Right lobe of liver (tissue), 6 donors: ENCODE measurements around the gene ARF1. TPM values are rescaled to one million over a fixed set of nuclear protein-coding genes. Genes with fewer than 3 reads are reported as not detected.

Experiments
- ATAC-seq, 4 donors: fragments of 200-7000 bp; cut with Tn5 transposase; one replicate each; pipeline ENCODE4 v1.9.1; 2020; ENCODE audit warnings: mild to moderate bottlenecking in 4 of 4, moderate library complexity in 4 of 4
- DNase-seq, 3 donors: peaks; one replicate each; pipeline ENCODE4 v3.0.0-alpha.2; 2020
- H3K27ac ChIP-seq, 3 donors: fragments of 200-600 bp; one replicate each; pipeline ENCODE4 v1.8.0; 2022
- H3K27me3 ChIP-seq, 2 donors: fragments of 200-600 bp; one replicate each; pipeline ENCODE4 v1.8.0; 2022
- H3K36me3 ChIP-seq, 4 donors: fragments of 200-600 bp; sonication (generic) in 1 of 4; one replicate each; pipeline versions ENCODE4 v1.5.1 to v1.8.0; 2017 to 2022; ENCODE audit warnings: control low read depth in 1 of 4
- H3K4me1 ChIP-seq, 4 donors: fragments of 200-600 bp; sonication (generic) in 1 of 4; one replicate each; pipeline versions ENCODE4 v1.5.1 to v1.8.0; 2017 to 2022; ENCODE audit warnings: control low read depth in 1 of 4
- H3K4me3 ChIP-seq, 3 donors: fragments of 200-600 bp; one replicate each; pipeline ENCODE4 v1.8.0; 2022
- H3K9me3 ChIP-seq, 4 donors: fragments of 200-600 bp; sonication (generic) in 1 of 4; one replicate each; pipeline versions ENCODE4 v1.5.1 to v1.8.0; 2017 to 2022; ENCODE audit warnings: control low read depth in 1 of 4
- POLR2A ChIP-seq: fragments of 450-650 bp; IDR thresholded peaks from one replicate; pipeline ENCODE4 v1.6.1; 2017; ENCODE audit warnings: antibody characterized with exemption, mild to moderate bottlenecking
- WGBS: methylation state at CpG from one replicate; pipeline ENCODE4 v1.1.6; 2018; ENCODE audit warnings: low coverage, low lambda C conversion rate; ENCODE audit not compliant: insufficient coverage; ENCODE audit errors: missing lambda C conversion rate; 5-methylcytosine and 5-hydroxymethylcytosine counted together
- intact Hi-C, 2 donors: fragments of 100-400 bp; cut with DNase I; formaldehyde crosslinking; loops; one replicate each; pipeline versions ENCODE4 v1.11.2 to v1.14.1; 2022
- total RNA-seq, 6 experiments: library from RNA; depleted of rRNA in 2 of 6; stranded (reverse); fragments of >200 nt in 2 of 6; fragmentation: NEBNext Ultra II Directional in 3 of 6; extraction: Animal tissue kit (Norgen Biotek cat#: 25700) in 3 of 6; gene quantifications; one replicate each; pipeline versions ENCODE4 v1.1.0 to v1.2.4, GENCODE V29; 2016 to 2023
- TF ChIP-seq, protein P1 (sequence below), 4 donors: fragments of 200-600 bp in 3 of 4; fragments of 450-650 bp in 1 of 4; IDR thresholded peaks; one replicate each; pipeline versions ENCODE4 v1.5.1 to v1.8.0; 2016 to 2022; ENCODE audit warnings: antibody characterized with exemption in 4 of 4, mild to moderate bottlenecking in 2 of 4
- donor health status: DM: no; HTN: yes; CAD: no.
- donor health status: DM: no; HTN: no; CAD: no.
- donor health status: DM: no; HTN: no; CAD: no.
- donor health status: DM: no; HTN: yes; CAD: no.
- donor health status: DM: no; HTN: yes; CAD: no.

The ARF1 gene
- total RNA-seq, 6 experiments from 2014 or later = 143 to 261 (median 193) TPM

DNA sequence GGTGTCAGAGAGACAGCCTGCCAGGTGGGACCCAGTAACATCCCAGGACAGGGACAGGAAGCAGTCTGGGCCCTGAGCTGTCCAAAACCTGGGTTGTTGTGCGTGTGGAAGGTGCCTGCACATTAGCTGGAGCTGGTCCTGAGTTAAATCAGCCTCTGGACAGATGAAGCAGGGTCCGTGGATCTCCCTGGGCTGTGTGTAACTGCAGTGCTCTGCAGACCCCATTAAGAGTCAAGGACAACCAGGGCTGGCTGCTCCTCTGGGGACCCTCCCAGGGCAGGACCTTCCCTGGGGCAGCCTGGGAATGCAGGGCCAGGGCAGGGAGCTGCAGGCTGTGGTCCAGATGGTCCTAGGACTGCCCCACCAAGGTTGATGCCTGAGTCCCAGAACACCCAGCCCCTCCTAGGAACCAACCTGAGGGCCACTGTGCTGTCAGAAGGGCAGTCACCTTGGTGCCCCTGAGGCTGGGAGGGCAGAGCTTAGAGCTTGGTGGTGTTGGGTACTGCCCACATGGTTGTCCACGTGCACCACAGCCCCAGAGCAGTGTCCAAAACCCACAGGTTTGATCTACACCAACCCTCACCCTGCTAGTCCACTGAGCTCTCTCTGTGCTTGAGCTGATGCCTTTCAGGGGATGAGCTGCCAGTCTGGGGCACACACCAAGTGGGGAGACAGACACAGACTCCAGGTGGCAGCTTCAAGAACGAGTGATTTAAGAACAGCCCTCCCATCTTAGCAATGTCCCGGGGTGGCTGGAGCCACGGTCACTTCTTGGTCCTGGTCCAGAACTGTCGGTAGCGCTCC lies 23.7 kb downstream of the ARF1 start:
- intact Hi-C loops = no loop called here
- H3K27me3 ChIP-seq = no peaks in the 10 kb centered on the region
- ATAC-seq (no peak), DNase-seq (no peak)
- H3K4me1 ChIP-seq = peaks cover 0 to 35% (median 4%) of the 10 kb centered on the region in 4 donors
- 100% methylated on average over 4 of the region's 8 CpGs for WGBS
- H3K27ac ChIP-seq = no peak overlapping the region
- TF ChIP-seq, protein P1, sequence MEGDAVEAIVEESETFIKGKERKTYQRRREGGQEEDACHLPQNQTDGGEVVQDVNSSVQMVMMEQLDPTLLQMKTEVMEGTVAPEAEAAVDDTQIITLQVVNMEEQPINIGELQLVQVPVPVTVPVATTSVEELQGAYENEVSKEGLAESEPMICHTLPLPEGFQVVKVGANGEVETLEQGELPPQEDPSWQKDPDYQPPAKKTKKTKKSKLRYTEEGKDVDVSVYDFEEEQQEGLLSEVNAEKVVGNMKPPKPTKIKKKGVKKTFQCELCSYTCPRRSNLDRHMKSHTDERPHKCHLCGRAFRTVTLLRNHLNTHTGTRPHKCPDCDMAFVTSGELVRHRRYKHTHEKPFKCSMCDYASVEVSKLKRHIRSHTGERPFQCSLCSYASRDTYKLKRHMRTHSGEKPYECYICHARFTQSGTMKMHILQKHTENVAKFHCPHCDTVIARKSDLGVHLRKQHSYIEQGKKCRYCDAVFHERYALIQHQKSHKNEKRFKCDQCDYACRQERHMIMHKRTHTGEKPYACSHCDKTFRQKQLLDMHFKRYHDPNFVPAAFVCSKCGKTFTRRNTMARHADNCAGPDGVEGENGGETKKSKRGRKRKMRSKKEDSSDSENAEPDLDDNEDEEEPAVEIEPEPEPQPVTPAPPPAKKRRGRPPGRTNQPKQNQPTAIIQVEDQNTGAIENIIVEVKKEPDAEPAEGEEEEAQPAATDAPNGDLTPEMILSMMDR (IDR thresholded peaks at IDR 0.05) = no peak
- TF ChIP-seq POLR2A = no peak
- no peaks in the 10 kb centered on the region for H3K9me3 ChIP-seq
- H3K4me3 ChIP-seq = no peak overlapping the region
- H3K36me3 ChIP-seq = peaks cover 0 to 12% (median 2%) of the 10 kb centered on the region in 4 donors

DNA sequence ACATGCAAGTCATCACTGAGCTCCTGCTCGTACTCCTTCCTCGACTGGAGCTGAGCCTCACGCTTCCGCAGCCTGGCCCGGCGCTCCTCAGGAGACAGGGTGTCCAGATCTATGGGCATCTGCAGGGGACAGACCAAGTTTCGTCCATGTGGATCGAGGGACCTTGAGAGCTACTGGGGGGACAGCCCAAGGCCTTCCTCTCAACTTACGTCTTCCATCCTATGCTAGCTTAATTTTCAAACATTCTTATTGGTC lies 24.2 kb downstream of the ARF1 start:
- 100% methylated on average over 1 of the region's 9 CpGs for WGBS
- Histone ChIP-seq H3K27ac (no peak overlapping the region), H3K4me1 (peaks cover 0 to 33% (median 4%) of the 10 kb centered on the region in 4 donors), H3K27me3 (no peaks in the 10 kb centered on the region), H3K36me3 (peaks cover 0 to 12% (median 2%) of the 10 kb centered on the region in 4 donors), H3K9me3 (no peaks in the 10 kb centered on the region), H3K4me3 (no peak overlapping the region)
- ATAC-seq (no peak), DNase-seq (peak in 1 of 3 donors; percentile 40)
- TF ChIP-seq, protein P1 (IDR thresholded peaks at IDR 0.05) = no peak
- TF ChIP-seq POLR2A = no peak
- intact Hi-C loops = no loop called here

DNA sequence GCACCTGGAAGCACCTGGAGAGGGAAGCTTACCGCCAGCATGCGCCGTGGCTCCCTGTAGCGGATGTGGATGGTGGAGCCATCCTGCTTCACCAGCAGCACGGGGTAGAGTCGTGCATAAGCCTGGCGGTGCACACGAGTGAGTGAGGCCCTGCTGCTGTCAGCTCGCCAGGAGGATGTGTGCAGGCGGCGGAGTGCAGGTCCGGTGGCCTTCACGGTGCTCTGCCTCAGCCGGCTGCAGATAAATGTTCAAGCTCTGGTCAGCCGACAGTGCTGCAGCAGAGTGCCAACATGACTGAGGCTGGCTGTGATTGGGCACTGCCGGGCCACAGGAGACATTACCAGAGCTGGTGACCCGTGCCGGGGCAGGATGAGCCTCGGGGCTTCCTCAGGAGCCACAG lies 25.1 kb downstream of the ARF1 start:
- TF ChIP-seq POLR2A = no peak
- TF ChIP-seq, protein P1 (IDR thresholded peaks at IDR 0.05) = no peak
- peak in 2 of 3 donors; percentile 44 to 56 for DNase-seq
- no peak overlapping the region for H3K27ac ChIP-seq
- no peaks in the 10 kb centered on the region for H3K27me3 ChIP-seq
- intact Hi-C loops = no loop called here
- peaks cover 0 to 12% (median 2%) of the 10 kb centered on the region in 4 donors for H3K36me3 ChIP-seq
- H3K4me3 ChIP-seq = no peak overlapping the region
- H3K4me1 ChIP-seq = peaks cover 0 to 27% (median 4%) of the 10 kb centered on the region in 4 donors
- ATAC-seq = no peak
- WGBS = no CpG with 5 or more reads among the region's 19 CpGs
- no peaks in the 10 kb centered on the region for H3K9me3 ChIP-seq

DNA sequence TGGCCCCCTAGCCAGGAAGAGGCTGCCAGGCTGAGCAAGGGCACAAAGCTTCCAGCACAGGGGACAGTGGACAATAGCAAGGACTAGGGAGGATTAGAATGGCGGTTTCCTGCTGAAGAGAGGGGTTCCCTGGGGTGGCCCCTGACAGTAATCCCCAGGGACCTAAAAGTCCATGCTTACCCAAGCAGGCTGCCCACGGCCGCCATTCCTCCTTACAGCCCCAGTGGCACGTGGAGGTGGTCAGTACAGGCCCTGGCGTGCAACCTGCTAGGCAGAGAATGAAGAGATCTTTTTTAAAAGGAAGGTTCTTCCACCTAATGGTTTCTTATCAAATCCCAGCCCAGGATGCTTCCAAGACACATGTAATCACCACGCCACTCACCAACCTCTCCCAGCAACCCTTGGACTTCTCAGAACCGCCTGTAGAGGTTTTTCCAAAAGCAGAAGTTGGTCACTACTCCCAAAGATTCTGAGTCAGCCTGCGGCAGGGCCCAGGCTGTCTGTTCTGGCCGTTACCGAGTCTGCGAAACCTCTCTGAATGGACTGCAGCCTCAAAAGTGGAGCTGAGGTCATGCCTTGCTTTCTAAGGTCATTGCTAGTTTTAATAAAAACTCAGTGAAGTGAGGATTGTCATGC lies 25.7 kb downstream of the ARF1 start:
- Histone ChIP-seq H3K9me3 (no peaks in the 10 kb centered on the region), H3K4me3 (peak overlapping the region; percentile 93 to 98 (median 94)), H3K36me3 (peaks cover 0 to 12% (median 2%) of the 10 kb centered on the region in 4 donors), H3K27me3 (no peaks in the 10 kb centered on the region), H3K27ac (peak overlapping the region; percentile 87 to 92 (median 88)), H3K4me1 (peaks cover 0 to 27% (median 4%) of the 10 kb centered on the region in 4 donors)
- no peak for ATAC-seq
- intact Hi-C loops = no loop called here
- TF ChIP-seq POLR2A = no peak
- TF ChIP-seq, protein P1 (IDR thresholded peaks at IDR 0.05) = no peak
- 29% methylated on average over 6 of the region's 11 CpGs for WGBS
- DNase-seq = peak in 1 of 3 donors; percentile 41
